Activated CD4-positive, alpha-beta T cell treated with anti-CD3 and anti-CD28 coated beads, Interleukin-2, Interleukin-4, amounts not matched to agents 100 ng/mL and 50 ng/mL, durations not matched to agents 16 hours and 8 hours (primary cell): Measurements from ENCODE around the gene ATG7.
"Not testable (repeated sequence)": the region's sequence is repeated elsewhere in the genome, so short reads cannot be mapped to it uniquely, and the experiment has no call there.

Experiments
- DNase-seq: peaks from one replicate; pipeline ENCODE4 v3.0.0-alpha.2; 2020; ENCODE audit warnings: low spot score

ATG7 gene

GRCh38 chr3:11568503-11569155, 296.4 kb downstream of the ATG7 start:
- DNase-seq: no peak

GRCh38 chr3:11569156-11569741, 297.1 kb downstream of the ATG7 start:
- DNase-seq: no peak

GRCh38 chr3:11570251-11570650, 298.1 kb downstream of the ATG7 start:
- no peak for DNase-seq

- DNase-seq: no peak
Measured at GRCh38 chr3:11570789-11571495, 298.7 kb downstream of the ATG7 start.

- DNase-seq: not testable (repeated sequence)
Measured at GRCh38 chr3:11572660-11573059, 300.5 kb downstream of the ATG7 start.

- no peak for DNase-seq
Measured at GRCh38 chr3:11574981-11575669, 302.9 kb downstream of the ATG7 start.

GRCh38 chr3:11575677-11576076, 303.5 kb downstream of the ATG7 start:
- DNase-seq: no peak

- DNase-seq: no peak
Measured at GRCh38 chr3:11576453-11576852, 304.3 kb downstream of the ATG7 start.

GRCh38 chr3:11578169-11578568, 306.0 kb downstream of the ATG7 start:
- no peak for DNase-seq

GRCh38 chr3:11580645-11581044, 308.4 kb downstream of the ATG7 start:
- no peak for DNase-seq

- DNase-seq: no peak
Measured at GRCh38 chr3:11581237-11582190, 309.3 kb downstream of the ATG7 start.

GRCh38 chr3:11582191-11582968, 310.2 kb downstream of the ATG7 start:
- DNase-seq: no peak

- DNase-seq: no peak
Measured at GRCh38 chr3:11583235-11583634, 311.0 kb downstream of the ATG7 start.

GRCh38 chr3:11583638-11584046, 311.4 kb downstream of the ATG7 start:
- no peak for DNase-seq

GRCh38 chr3:11584570-11584969, 312.4 kb downstream of the ATG7 start:
- DNase-seq: no peak

- DNase-seq: no peak
Measured at GRCh38 chr3:11587766-11588165, 315.6 kb downstream of the ATG7 start.

- DNase-seq: no peak
Measured at GRCh38 chr3:11588338-11588737, 316.1 kb downstream of the ATG7 start.

- no peak for DNase-seq
Measured at GRCh38 chr3:11588755-11589154, 316.6 kb downstream of the ATG7 start.

GRCh38 chr3:11589706-11590105, 317.5 kb downstream of the ATG7 start:
- DNase-seq: no peak

GRCh38 chr3:11591002-11591355, 318.8 kb downstream of the ATG7 start:
- DNase-seq: no peak
